ENCODE measurements around the gene OR13J1. TPM values are rescaled to one million over a fixed set of nuclear protein-coding genes. Genes with fewer than 3 reads are reported as not detected.
A peak's percentile ranks its signal among the peaks of the same experiment; 100 is the strongest.

OR13J1 gene
- total RNA-seq, 1 experiment from 2014 or later, result not detected

DNA sequence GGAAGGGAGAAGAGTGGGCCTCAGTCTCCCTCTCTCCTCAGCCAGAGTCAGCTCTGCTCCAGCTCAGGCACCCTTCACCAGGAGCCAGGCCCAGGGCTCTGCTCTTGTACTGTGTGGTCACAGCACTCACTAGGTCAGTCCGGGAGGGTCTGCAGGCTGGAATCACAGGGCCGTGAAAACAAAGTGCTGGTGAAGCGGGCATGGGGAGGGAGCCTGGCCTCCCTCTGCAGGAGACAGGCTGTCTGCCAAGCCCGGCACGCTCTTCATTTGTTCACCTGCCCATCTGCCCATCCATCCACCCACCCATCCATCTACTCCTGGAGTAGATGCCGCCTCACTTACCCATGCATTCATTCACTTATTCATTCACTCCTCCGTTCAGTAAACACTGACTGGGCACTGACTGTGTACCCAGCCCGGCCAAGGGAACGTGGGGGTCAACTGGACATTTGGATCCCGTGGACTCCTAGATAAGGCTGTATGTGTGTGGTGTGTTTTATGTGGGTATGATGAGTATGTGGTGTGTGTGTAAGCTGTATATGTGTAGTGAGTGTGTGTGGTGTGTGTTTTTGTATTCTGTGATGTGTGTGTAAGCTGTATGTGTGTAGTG lies 42.7 kb upstream of the OR13J1 start:
- H3K4me3 ChIP-seq (ENCODE audit: low read depth, low read length, poor library complexity, severe bottlenecking), result no peak overlapping the region
- BruUV-seq (replicated peaks), result no TSS peak
- no peak for DNase-seq (ENCODE audit: low spot score)
- intact Hi-C loops (cut with micrococcal nuclease; ENCODE audit: unreplicated experiment), result no loop called here
- POLR2A ChIA-PET (ENCODE audit: low non-redundant PET), result no interaction called here
- no peak for TF ChIP-seq EZH2 (IDR thresholded peaks at IDR 0.05; ENCODE audit: borderline replicate concordance, low read depth, low read length, poor library complexity, severe bottlenecking)
- TF ChIP-seq, protein P1, sequence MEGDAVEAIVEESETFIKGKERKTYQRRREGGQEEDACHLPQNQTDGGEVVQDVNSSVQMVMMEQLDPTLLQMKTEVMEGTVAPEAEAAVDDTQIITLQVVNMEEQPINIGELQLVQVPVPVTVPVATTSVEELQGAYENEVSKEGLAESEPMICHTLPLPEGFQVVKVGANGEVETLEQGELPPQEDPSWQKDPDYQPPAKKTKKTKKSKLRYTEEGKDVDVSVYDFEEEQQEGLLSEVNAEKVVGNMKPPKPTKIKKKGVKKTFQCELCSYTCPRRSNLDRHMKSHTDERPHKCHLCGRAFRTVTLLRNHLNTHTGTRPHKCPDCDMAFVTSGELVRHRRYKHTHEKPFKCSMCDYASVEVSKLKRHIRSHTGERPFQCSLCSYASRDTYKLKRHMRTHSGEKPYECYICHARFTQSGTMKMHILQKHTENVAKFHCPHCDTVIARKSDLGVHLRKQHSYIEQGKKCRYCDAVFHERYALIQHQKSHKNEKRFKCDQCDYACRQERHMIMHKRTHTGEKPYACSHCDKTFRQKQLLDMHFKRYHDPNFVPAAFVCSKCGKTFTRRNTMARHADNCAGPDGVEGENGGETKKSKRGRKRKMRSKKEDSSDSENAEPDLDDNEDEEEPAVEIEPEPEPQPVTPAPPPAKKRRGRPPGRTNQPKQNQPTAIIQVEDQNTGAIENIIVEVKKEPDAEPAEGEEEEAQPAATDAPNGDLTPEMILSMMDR (conservative IDR thresholded peaks at IDR 0.05; ENCODE audit: low read depth, low read length), result no peak
- no peak overlapping the region for H3K27ac ChIP-seq (ENCODE audit: low read depth, low read length, poor library complexity, severe bottlenecking)
- no peaks in the 10 kb centered on the region for H3K36me3 ChIP-seq (ENCODE audit: insufficient read depth, low read length, poor library complexity, severe bottlenecking)
- H3K9me3 ChIP-seq (ENCODE audit: low read depth, low read length, poor library complexity, severe bottlenecking), result no peaks in the 10 kb centered on the region
- peaks cover 18% of the 10 kb centered on the region for H3K4me1 ChIP-seq (ENCODE audit: insufficient read depth, low read length, poor library complexity, severe bottlenecking)
- H3K27me3 ChIP-seq (replicated peaks; ENCODE audit: insufficient read depth, low read depth, low read length, poor library complexity), result no peaks in the 10 kb centered on the region
- CTCF ChIA-PET, result no interaction called here

DNA sequence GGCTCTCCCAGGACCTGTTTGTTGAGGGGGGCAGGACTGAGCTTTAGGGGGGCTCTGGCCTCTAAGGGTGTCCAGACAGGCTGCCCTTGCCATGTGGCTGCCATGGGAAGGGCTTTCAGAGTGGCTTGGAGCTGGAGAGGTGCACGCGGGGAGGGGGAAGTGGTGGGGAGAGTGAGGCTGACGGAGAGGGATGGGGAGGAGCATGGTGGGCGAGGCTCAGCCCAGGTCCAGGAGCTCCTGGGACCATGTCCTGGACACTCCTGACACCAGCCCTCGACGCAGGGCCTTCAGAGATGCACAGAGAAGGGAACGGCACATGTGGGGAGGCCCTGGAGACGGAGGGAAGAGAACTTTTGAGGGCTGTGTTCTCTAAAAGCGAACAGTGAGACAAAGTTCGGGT lies 41.5 kb upstream of the OR13J1 start:
- no peaks in the 10 kb centered on the region for H3K36me3 ChIP-seq (ENCODE audit: insufficient read depth, low read length, poor library complexity, severe bottlenecking)
- BruUV-seq (replicated peaks), result no TSS peak
- H3K4me3 ChIP-seq (ENCODE audit: low read depth, low read length, poor library complexity, severe bottlenecking), result no peak overlapping the region
- TF ChIP-seq, protein P1 (conservative IDR thresholded peaks at IDR 0.05; ENCODE audit: low read depth, low read length), result no peak
- TF ChIP-seq EZH2 (IDR thresholded peaks at IDR 0.05; ENCODE audit: borderline replicate concordance, low read depth, low read length, poor library complexity, severe bottlenecking), result no peak
- no peak overlapping the region for H3K27ac ChIP-seq (ENCODE audit: low read depth, low read length, poor library complexity, severe bottlenecking)
- intact Hi-C loops (cut with micrococcal nuclease; ENCODE audit: unreplicated experiment), result no loop called here
- H3K27me3 ChIP-seq (replicated peaks; ENCODE audit: insufficient read depth, low read depth, low read length, poor library complexity), result no peaks in the 10 kb centered on the region
- H3K9me3 ChIP-seq (ENCODE audit: low read depth, low read length, poor library complexity, severe bottlenecking), result no peaks in the 10 kb centered on the region
- CTCF ChIA-PET, result no interaction called here
- DNase-seq (ENCODE audit: low spot score), result no peak
- POLR2A ChIA-PET (ENCODE audit: low non-redundant PET), result no interaction called here
- peaks cover 30% of the 10 kb centered on the region for H3K4me1 ChIP-seq (ENCODE audit: insufficient read depth, low read length, poor library complexity, severe bottlenecking)

- peaks cover 36% of the 10 kb centered on the region for H3K4me1 ChIP-seq (ENCODE audit: insufficient read depth, low read length, poor library complexity, severe bottlenecking)
- no peaks in the 10 kb centered on the region for H3K27me3 ChIP-seq (replicated peaks; ENCODE audit: insufficient read depth, low read depth, low read length, poor library complexity)
- TF ChIP-seq, protein P1 (conservative IDR thresholded peaks at IDR 0.05; ENCODE audit: low read depth, low read length), result peak; percentile 68
- no peak for TF ChIP-seq EZH2 (IDR thresholded peaks at IDR 0.05; ENCODE audit: borderline replicate concordance, low read depth, low read length, poor library complexity, severe bottlenecking)
- no peak overlapping the region for H3K4me3 ChIP-seq (ENCODE audit: low read depth, low read length, poor library complexity, severe bottlenecking)
- BruUV-seq (replicated peaks), result no TSS peak
- POLR2A ChIA-PET (ENCODE audit: low non-redundant PET), result no interaction called here
- CTCF ChIA-PET, result no interaction called here
- H3K9me3 ChIP-seq (ENCODE audit: low read depth, low read length, poor library complexity, severe bottlenecking), result no peaks in the 10 kb centered on the region
- H3K27ac ChIP-seq (ENCODE audit: low read depth, low read length, poor library complexity, severe bottlenecking), result peak overlapping the region; percentile 50
- intact Hi-C loops (cut with micrococcal nuclease; ENCODE audit: unreplicated experiment), result no loop called here
- H3K36me3 ChIP-seq (ENCODE audit: insufficient read depth, low read length, poor library complexity, severe bottlenecking), result no peaks in the 10 kb centered on the region
- peak; percentile 75 for DNase-seq (ENCODE audit: low spot score)
Measured at GRCh38 chr9:35910613-35911359, 40.6 kb upstream of the OR13J1 start.

Measured in A673 (cell line).